Mucosa of rectum (tissue), 2 donors: ENCODE data around the gene FAXC.
"Not testable (repeated sequence)": the region's sequence is repeated elsewhere in the genome, so short reads cannot be mapped to it uniquely, and the experiment has no call there.

ENCODE experiments used
- H3K27ac ChIP-seq, 2 donors: one replicate each; pipeline ENCODE4 v1.7.0; 2013; ENCODE audit warnings: inconsistent platforms in 2 of 2, low read depth in 2 of 2, low read length in 2 of 2
- H3K27me3 ChIP-seq, 2 donors: one replicate each; pipeline ENCODE4 v1.7.0; 2013; ENCODE audit warnings: low read length in 2 of 2; ENCODE audit not compliant: control insufficient read depth in 2 of 2, insufficient read depth in 2 of 2
- H3K36me3 ChIP-seq, 2 donors: one replicate each; pipeline ENCODE4 v1.7.0; 2013; ENCODE audit warnings: low read length in 2 of 2; ENCODE audit not compliant: control insufficient read depth in 2 of 2, insufficient read depth in 2 of 2
- H3K4me1 ChIP-seq, 2 donors: one replicate each; pipeline ENCODE4 v1.7.0; 2013; ENCODE audit warnings: low read length in 2 of 2, mild to moderate bottlenecking in 1 of 2; ENCODE audit not compliant: control insufficient read depth in 2 of 2, insufficient read depth in 2 of 2
- H3K4me3 ChIP-seq, 2 donors: one replicate each; pipeline ENCODE4 v1.7.0; 2013; ENCODE audit warnings: low read length in 2 of 2
- H3K9ac ChIP-seq, 2 donors: one replicate each; pipeline ENCODE4 v1.7.0; 2013; ENCODE audit warnings: low read length in 2 of 2, low read depth in 1 of 2, mild to moderate bottlenecking in 1 of 2
- H3K9me3 ChIP-seq, 2 donors: one replicate each; pipeline ENCODE4 v1.7.0; 2013; ENCODE audit warnings: low read length in 2 of 2; ENCODE audit not compliant: control insufficient read depth in 2 of 2
- donor health status: healthy.
- donor health status: Normal muscosa, but diverticular disease.

Gene FAXC

GRCh38 chr6:99265447-99265846 is 84.0 kb downstream of the FAXC start:
- not testable (repeated sequence) for H3K27ac ChIP-seq, H3K36me3 ChIP-seq, H3K9me3 ChIP-seq, H3K9ac ChIP-seq, H3K4me1 ChIP-seq, H3K27me3 ChIP-seq, H3K4me3 ChIP-seq

- Histone ChIP-seq H3K27ac (no peak overlapping the region), H3K4me3 (no peak overlapping the region), H3K27me3 (no peaks in the 10 kb centered on the region), H3K9ac (no peak overlapping the region), H3K4me1 (no peaks in the 10 kb centered on the region), H3K9me3 (no peaks in the 10 kb centered on the region), H3K36me3 (no peaks in the 10 kb centered on the region)
These were observed 94.6 kb downstream of the FAXC start for GRCh38 chr6:99254616-99255550.

GRCh38 chr6:99253271-99253670 is 96.2 kb downstream of the FAXC start:
- no peak overlapping the region for H3K27ac ChIP-seq
- no peaks in the 10 kb centered on the region for H3K36me3 ChIP-seq
- H3K27me3 ChIP-seq, result no peaks in the 10 kb centered on the region
- H3K9me3 ChIP-seq, result no peaks in the 10 kb centered on the region
- no peaks in the 10 kb centered on the region for H3K4me1 ChIP-seq
- no peak overlapping the region for H3K4me3 ChIP-seq
- H3K9ac ChIP-seq, result no peak overlapping the region

- H3K4me1 ChIP-seq, result no peaks in the 10 kb centered on the region
- no peak overlapping the region for H3K4me3 ChIP-seq
- H3K27ac ChIP-seq, result no peak overlapping the region
- no peaks in the 10 kb centered on the region for H3K27me3 ChIP-seq
- no peaks in the 10 kb centered on the region for H3K9me3 ChIP-seq
- no peak overlapping the region for H3K9ac ChIP-seq
- H3K36me3 ChIP-seq, result no peaks in the 10 kb centered on the region
These were observed 97.1 kb downstream of the FAXC start for GRCh38 chr6:99252421-99252820.

- H3K4me3 ChIP-seq, result no peak overlapping the region
- no peak overlapping the region for H3K27ac ChIP-seq
- H3K9me3 ChIP-seq, result no peaks in the 10 kb centered on the region
- no peaks in the 10 kb centered on the region for H3K27me3 ChIP-seq
- no peaks in the 10 kb centered on the region for H3K36me3 ChIP-seq
- H3K4me1 ChIP-seq, result no peaks in the 10 kb centered on the region
- no peak overlapping the region for H3K9ac ChIP-seq
These were observed 99.0 kb downstream of the FAXC start for GRCh38 chr6:99250476-99250875.

- Histone ChIP-seq H3K4me3 (no peak overlapping the region), H3K4me1 (no peaks in the 10 kb centered on the region), H3K27me3 (no peaks in the 10 kb centered on the region), H3K9me3 (no peaks in the 10 kb centered on the region), H3K36me3 (no peaks in the 10 kb centered on the region), H3K9ac (no peak overlapping the region), H3K27ac (no peak overlapping the region)
These were observed 102.9 kb downstream of the FAXC start for GRCh38 chr6:99246602-99247001.

GRCh38 chr6:99241905-99242534 is 107.5 kb downstream of the FAXC start:
- H3K27ac ChIP-seq, result no peak overlapping the region
- no peaks in the 10 kb centered on the region for H3K36me3 ChIP-seq
- H3K4me3 ChIP-seq, result no peak overlapping the region
- H3K9me3 ChIP-seq, result no peaks in the 10 kb centered on the region
- no peaks in the 10 kb centered on the region for H3K4me1 ChIP-seq
- H3K27me3 ChIP-seq, result no peaks in the 10 kb centered on the region
- no peak overlapping the region for H3K9ac ChIP-seq

GRCh38 chr6:99236010-99236409 is 113.5 kb downstream of the FAXC start:
- no peaks in the 10 kb centered on the region for H3K9me3 ChIP-seq
- H3K27me3 ChIP-seq, result no peaks in the 10 kb centered on the region
- H3K4me3 ChIP-seq, result no peak overlapping the region
- no peaks in the 10 kb centered on the region for H3K36me3 ChIP-seq
- H3K9ac ChIP-seq, result no peak overlapping the region
- no peak overlapping the region for H3K27ac ChIP-seq
- H3K4me1 ChIP-seq, result no peaks in the 10 kb centered on the region

- H3K27ac ChIP-seq, result no peak overlapping the region
- no peaks in the 10 kb centered on the region for H3K4me1 ChIP-seq
- H3K27me3 ChIP-seq, result no peaks in the 10 kb centered on the region
- H3K36me3 ChIP-seq, result no peaks in the 10 kb centered on the region
- H3K9me3 ChIP-seq, result no peaks in the 10 kb centered on the region
- no peak overlapping the region for H3K4me3 ChIP-seq
- no peak overlapping the region for H3K9ac ChIP-seq
These were observed 116.3 kb downstream of the FAXC start for GRCh38 chr6:99233219-99233618.

GRCh38 chr6:99232056-99232455 is 117.4 kb downstream of the FAXC start:
- H3K4me3 ChIP-seq, result no peak overlapping the region
- no peaks in the 10 kb centered on the region for H3K4me1 ChIP-seq
- no peak overlapping the region for H3K9ac ChIP-seq
- H3K27ac ChIP-seq, result no peak overlapping the region
- no peaks in the 10 kb centered on the region for H3K36me3 ChIP-seq
- H3K9me3 ChIP-seq, result no peaks in the 10 kb centered on the region
- no peaks in the 10 kb centered on the region for H3K27me3 ChIP-seq
